ENCODE measurements around the gene ASTN1. TPM values are rescaled to one million over a fixed set of nuclear protein-coding genes. Genes with fewer than 3 reads are reported as not detected.

The ASTN1 gene
- total RNA-seq, 1 experiment from 2014 or later: not detected

GRCh38 chr1:177122461-177123251, 41.9 kb downstream of the ASTN1 start:
- Histone ChIP-seq H3K27me3 (ENCODE audit: low read length) (no peaks in the 10 kb centered on the region), H3K4me2 (ENCODE audit: low read length) (no peak overlapping the region), H3K4me3 (ENCODE audit: low read length) (no peak overlapping the region), H3K9me2 (replicated peaks; ENCODE audit: low read length) (no peaks in the 10 kb centered on the region), H3K27ac (ENCODE audit: low read length) (no peak overlapping the region), H4K20me1 (ENCODE audit: low read length) (no peaks in the 10 kb centered on the region), H3K9ac (ENCODE audit: low read length) (no peak overlapping the region), H3K4me1 (ENCODE audit: insufficient read depth, low read length) (no peaks in the 10 kb centered on the region), H3K9me3 (ENCODE audit: low read length) (no peaks in the 10 kb centered on the region), H3K36me3 (ENCODE audit: low read depth, low read length) (no peaks in the 10 kb centered on the region), H2AFZ (ENCODE audit: low read length) (no peak overlapping the region), H3K79me2 (ENCODE audit: low read length) (no peaks in the 10 kb centered on the region), H3F3A (ENCODE audit: low read length, unreplicated experiment) (no peaks in the 10 kb centered on the region)
- POLR2A ChIA-PET (ENCODE audit: unreplicated experiment): no interaction called here
- CTCF ChIA-PET: no interaction called here
- TF ChIP-seq EZH2phosphoT487 (IDR thresholded peaks at IDR 0.05; ENCODE audit: borderline replicate concordance, low read length) (no peak), EZH2 (IDR thresholded peaks at IDR 0.05; ENCODE audit: low read length, unreplicated experiment) (no peak), CTCF (conservative IDR thresholded peaks at IDR 0.05; ENCODE audit: low read depth, low read length) (no peak)
- intact Hi-C loops (cut with micrococcal nuclease): no loop called here
- ATAC-seq (no peak), DNase-seq (no peak)
- no TSS peak for BruUV-seq (replicated peaks)

- ATAC-seq: no peak
- H3K27me3 ChIP-seq (ENCODE audit: low read length): no peaks in the 10 kb centered on the region
- H3K36me3 ChIP-seq (ENCODE audit: low read depth, low read length): no peaks in the 10 kb centered on the region
- no peaks in the 10 kb centered on the region for H4K20me1 ChIP-seq (ENCODE audit: low read length)
- TF ChIP-seq EZH2 (IDR thresholded peaks at IDR 0.05; ENCODE audit: low read length, unreplicated experiment) (no peak), CTCF (conservative IDR thresholded peaks at IDR 0.05; ENCODE audit: low read depth, low read length) (no peak), EZH2phosphoT487 (IDR thresholded peaks at IDR 0.05; ENCODE audit: borderline replicate concordance, low read length) (no peak)
- H2AFZ ChIP-seq (ENCODE audit: low read length): no peak overlapping the region
- H3K4me2 ChIP-seq (ENCODE audit: low read length): no peak overlapping the region
- H3K9me2 ChIP-seq (replicated peaks; ENCODE audit: low read length): no peaks in the 10 kb centered on the region
- no peaks in the 10 kb centered on the region for H3F3A ChIP-seq (ENCODE audit: low read length, unreplicated experiment)
- H3K9me3 ChIP-seq (ENCODE audit: low read length): no peaks in the 10 kb centered on the region
- no peak for DNase-seq
- H3K4me3 ChIP-seq (ENCODE audit: low read length): no peak overlapping the region
- H3K79me2 ChIP-seq (ENCODE audit: low read length): no peaks in the 10 kb centered on the region
- ChIA-PET CTCF (no interaction called here), POLR2A (ENCODE audit: unreplicated experiment) (no interaction called here)
- intact Hi-C loops (cut with micrococcal nuclease): no loop called here
- no peak overlapping the region for H3K9ac ChIP-seq (ENCODE audit: low read length)
- no TSS peak for BruUV-seq (replicated peaks)
- no peaks in the 10 kb centered on the region for H3K4me1 ChIP-seq (ENCODE audit: insufficient read depth, low read length)
- H3K27ac ChIP-seq (ENCODE audit: low read length): no peak overlapping the region
Observed at GRCh38 chr1:177119311-177119710, 45.2 kb downstream of the ASTN1 start.

GRCh38 chr1:177118901-177119300, 45.6 kb downstream of the ASTN1 start:
- no peaks in the 10 kb centered on the region for H3K36me3 ChIP-seq (ENCODE audit: low read depth, low read length)
- no peaks in the 10 kb centered on the region for H3F3A ChIP-seq (ENCODE audit: low read length, unreplicated experiment)
- DNase-seq: no peak
- H3K79me2 ChIP-seq (ENCODE audit: low read length): no peaks in the 10 kb centered on the region
- H3K27me3 ChIP-seq (ENCODE audit: low read length): no peaks in the 10 kb centered on the region
- no peak for ATAC-seq
- no peaks in the 10 kb centered on the region for H3K9me2 ChIP-seq (replicated peaks; ENCODE audit: low read length)
- no peak overlapping the region for H3K9ac ChIP-seq (ENCODE audit: low read length)
- ChIA-PET POLR2A (ENCODE audit: unreplicated experiment) (no interaction called here), CTCF (no interaction called here)
- no peaks in the 10 kb centered on the region for H4K20me1 ChIP-seq (ENCODE audit: low read length)
- H3K27ac ChIP-seq (ENCODE audit: low read length): no peak overlapping the region
- intact Hi-C loops (cut with micrococcal nuclease): no loop called here
- no TSS peak for BruUV-seq (replicated peaks)
- no peaks in the 10 kb centered on the region for H3K9me3 ChIP-seq (ENCODE audit: low read length)
- H3K4me2 ChIP-seq (ENCODE audit: low read length): no peak overlapping the region
- H2AFZ ChIP-seq (ENCODE audit: low read length): no peak overlapping the region
- no peak overlapping the region for H3K4me3 ChIP-seq (ENCODE audit: low read length)
- H3K4me1 ChIP-seq (ENCODE audit: insufficient read depth, low read length): no peaks in the 10 kb centered on the region
- TF ChIP-seq EZH2phosphoT487 (IDR thresholded peaks at IDR 0.05; ENCODE audit: borderline replicate concordance, low read length) (no peak), EZH2 (IDR thresholded peaks at IDR 0.05; ENCODE audit: low read length, unreplicated experiment) (no peak), CTCF (conservative IDR thresholded peaks at IDR 0.05; ENCODE audit: low read depth, low read length) (no peak)
